Measurements from ENCODE around the gene PEAK3.

Gene PEAK3

DNA sequence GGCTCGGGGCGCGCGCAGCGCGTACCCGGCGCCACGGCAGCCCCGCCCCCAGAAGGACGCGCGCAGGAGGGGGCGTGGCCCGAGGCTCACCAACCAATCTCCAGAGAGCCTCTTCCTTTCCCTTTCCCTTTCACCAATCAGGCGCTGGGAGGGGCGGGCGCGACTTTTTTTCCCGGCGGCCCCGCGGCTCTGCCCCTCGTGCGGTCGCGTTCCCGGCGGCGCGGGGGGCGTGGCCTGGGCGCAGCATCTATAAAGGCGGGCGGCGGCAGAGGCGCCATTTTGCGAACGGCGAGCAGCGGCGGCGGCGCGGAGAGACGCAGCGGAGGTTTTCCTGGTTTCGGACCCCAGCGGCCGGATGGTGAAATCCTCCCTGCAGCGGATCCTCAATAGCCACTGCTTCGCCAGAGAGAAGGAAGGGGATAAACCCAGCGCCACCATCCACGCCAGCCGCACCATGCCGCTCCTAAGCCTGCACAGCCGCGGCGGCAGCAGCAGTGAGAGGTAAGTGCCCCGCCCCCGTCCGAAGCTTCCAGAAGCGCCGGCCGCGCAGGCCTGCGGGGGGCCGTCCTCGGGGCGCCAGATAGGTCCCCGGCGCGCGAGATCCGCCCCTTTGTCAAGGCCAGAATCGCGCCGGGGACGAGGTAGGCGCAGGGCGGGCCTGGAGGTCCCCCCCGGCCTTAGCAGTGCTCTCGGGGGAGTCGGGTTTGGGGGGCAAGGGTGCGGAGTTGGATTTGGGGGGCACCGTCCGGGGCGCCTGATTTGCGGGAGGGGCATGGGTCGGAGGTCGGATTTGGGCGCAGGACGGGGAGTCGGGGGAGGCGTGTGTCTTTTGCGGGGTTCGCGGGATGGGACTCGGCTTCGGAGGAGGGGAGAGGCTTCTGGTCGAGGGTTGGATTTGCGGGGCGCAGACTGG is 12.5 kb downstream of the PEAK3 start:
- DNase-seq: peak; percentile 97

DNA sequence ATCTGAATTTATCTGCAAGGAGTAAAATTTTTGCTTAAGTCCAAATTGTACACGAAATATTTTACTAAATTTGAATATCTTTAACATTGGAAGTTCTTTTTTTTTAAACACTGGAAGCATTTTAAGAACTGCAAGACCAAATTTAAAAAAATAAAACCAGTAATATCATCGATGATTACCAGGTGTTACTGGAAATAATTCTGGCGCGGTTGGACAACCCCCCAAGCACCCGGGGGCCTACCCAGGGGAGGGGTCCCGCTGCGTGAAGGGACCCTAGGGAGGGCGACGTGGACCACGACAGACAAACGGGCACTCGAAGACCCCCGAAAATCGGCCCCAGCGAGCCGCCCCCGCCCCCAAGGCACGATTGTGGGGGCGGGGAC is 13.1 kb downstream of the PEAK3 start:
- DNase-seq: no peak

DNA sequence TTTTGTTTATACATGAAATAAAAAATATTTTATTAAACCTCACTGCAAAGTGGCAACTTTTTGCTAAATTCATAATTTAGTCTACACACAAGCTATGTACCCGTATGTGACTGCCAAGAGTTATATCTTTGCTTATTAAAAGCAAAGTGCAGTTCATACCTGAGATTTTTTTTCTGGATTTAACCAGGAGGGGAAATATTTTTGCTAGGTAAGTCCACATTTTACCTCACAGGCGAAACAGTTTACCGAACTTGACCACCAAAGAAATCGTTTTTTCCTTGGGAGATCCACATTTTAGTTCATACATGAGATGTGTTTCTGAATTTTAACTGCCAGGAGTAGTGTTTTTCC is 13.5 kb downstream of the PEAK3 start:
- no peak for DNase-seq

DNA sequence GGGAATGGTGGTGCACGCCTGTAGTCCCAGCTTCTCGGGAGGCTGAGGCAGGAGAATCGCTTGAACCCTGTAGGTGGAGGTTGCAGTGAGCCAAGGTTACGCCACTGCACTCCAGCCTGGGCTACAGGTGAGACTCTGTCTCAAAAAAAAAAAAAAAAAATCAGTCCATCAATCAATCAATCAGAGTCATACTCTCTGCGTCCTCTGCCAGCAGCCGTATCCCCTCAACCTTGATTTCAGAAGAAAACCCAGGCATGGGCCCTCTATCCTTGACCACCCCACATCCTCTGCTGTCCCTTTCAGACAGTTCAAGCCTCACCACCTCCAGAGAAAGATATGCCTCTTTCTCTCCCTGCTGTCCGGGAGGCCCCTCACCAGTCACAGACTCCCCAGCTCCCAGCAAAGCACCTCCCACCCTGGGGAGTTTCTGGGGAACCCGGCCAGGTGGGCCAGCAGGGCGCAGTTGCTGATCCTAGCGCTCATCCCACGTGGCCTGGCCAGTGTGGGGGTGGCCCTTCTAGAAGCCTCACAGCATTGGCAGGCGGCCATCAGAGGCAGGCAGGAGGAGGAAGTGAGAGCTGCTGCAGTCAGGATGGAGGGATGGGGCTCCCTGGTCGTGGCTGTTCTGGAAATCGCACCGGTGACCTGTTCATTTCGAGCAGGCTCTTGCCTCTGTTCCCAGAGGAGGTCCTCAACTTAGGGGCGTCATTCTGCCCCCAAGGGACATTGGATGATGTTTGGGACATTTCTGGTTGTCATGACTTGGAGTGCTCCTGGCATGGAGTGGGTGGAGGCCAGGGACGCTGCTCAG is 15.6 kb downstream of the PEAK3 start:
- DNase-seq: no peak

DNA sequence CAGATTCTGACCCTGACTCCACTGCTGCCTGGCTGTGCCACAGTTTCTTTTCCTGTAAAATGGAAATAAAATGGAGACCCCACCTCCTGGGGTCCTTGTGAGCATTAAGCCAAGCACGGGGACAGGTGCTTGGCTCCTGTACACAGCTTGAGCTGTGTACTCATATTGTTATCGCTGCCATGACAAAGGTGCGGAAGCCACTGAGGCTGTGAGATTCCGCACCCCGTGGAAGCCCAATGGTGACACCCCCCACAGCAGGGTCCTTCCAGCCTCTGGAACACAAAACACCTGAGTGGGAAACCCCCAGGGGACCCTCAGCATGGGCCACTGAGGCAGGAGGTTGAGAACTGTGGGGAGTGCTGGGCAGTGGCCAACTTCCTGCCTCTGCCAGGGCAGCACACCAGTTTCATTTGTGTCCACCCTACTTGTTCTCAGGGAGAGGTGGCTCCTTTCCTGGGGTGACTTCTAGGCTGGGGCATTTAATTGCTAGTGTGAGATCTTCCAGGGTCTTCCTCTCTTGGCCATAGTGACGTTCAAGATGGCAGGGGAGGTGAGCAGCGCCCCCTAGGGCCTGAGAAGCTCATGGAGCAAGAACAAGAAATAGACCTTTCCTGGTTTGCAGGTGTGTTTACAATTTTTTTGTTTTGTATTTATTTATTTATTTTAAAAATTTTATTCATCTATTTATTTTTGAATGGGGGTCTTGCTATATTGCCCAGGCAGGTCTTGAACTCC is 20.4 kb downstream of the PEAK3 start:
- DNase-seq: peak; percentile 45

DNA sequence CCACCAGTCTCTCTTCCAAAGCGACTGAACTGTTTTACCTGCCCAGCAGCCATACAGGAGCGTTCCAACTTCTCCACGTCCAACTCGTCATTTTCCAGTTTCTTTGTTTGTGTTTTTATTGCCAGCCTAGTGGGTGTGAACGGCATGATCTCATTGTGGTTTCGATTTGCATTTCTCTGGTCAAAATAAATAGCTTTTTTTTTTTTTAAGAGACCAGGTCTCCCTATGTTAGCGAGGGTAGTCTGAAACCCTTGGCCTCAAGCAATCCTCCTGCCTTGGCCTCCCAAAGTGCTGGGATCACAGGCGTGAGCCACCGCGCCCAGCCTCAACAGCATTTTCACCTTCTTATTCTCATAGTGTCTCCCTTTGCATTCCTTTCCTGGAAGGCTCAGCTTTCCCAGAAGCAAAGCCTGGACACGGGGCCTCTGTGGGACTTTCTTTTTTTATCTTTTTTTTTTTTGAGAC is 21.6 kb downstream of the PEAK3 start:
- no peak for DNase-seq

DNA sequence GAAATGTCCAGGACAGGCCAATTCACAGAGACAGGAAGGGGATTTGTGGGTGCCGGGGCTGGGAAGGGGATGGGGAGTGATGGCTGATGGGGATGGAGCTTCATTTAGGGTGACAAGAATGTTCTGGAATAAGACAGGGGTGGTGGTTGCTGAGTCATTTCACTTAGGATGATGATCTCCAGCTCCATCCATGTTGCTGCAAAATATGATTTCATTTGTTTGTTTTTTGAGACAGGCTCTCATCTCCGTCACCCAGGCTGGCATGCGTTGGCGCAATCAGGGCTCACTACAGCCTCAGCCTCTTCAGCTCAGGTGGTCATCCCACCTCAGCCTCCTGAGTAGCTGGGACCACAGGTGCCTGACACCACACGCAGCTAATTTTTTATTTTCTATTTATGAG is 22.6 kb downstream of the PEAK3 start:
- DNase-seq: no peak

DNA sequence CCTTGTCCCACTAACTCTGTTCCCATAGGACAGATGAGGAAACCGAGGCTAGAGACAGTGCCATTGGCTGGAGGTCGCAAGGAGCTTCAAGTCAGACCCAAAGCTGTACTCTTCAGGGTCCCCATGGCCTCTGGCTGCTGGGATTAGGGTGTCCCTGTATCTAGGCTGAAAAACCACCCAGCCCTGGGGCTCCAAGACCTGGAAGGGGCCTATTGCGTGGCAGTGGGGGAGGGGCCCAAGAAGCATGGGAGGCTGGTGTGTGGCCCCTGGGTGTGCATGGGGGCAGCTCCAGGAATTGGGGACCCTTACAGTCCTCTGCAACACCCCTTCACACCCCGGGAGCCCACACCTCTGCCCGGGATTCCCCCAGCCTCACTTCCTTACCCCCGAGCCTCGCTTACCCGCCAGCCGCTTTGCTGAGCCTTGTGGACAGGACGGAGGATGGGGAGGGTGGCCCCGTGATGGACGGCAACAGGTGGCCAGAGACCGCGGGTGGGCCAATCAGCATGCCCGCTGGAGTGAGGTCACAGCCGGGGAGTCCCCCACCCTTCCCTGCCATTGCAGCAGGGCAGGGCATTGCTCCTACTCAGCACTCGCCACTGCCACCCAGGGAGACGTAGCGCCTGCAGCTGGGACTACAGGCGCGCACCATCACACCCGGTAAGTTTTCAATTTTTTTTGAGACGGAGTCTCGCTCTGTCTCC is 25.8 kb downstream of the PEAK3 start, which contains the start of gene JSRP1:
JSRP1 (minus strand) TSS at position 436 of the 704 bp plus-strand sequence. CDS start 1,103 bp downstream, outside the sequence.
- DNase-seq: no peak

DNA sequence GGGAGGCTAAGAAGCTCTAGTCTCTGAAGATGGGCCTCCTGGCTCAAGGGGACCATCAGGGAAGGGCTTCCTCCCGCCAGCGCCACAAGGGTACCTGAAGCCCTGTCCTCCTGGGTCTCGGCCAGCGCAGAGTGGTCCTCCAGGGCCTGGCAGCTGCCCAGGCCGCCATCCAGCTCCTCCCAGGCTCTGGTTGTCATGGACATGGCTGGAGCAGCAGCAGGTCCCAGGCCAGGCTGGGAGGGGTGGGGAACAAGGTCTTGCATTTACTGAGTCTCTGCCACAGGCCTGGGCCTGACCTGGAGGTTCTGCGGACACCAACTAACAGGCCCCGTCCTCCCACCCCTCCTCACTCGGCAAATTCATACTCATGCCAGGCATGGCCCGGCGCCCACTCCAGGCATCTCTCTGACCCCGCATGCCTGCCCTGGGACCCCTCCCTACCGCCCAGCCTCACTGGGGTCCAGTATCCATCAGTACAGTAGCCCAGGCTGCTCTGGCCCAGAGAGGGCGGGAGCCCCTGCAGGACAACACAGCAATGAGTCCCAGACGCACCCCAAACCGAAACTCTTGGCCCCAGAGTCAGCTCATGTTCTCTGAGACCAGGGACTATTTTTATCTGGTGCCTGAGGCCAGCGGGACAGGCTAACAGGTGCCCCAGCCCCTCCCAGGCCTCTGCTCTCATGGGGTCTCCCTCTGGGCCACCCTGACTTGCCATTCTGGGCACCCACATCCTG is 26.7 kb downstream of the PEAK3 start:
- no peak for DNase-seq

DNA sequence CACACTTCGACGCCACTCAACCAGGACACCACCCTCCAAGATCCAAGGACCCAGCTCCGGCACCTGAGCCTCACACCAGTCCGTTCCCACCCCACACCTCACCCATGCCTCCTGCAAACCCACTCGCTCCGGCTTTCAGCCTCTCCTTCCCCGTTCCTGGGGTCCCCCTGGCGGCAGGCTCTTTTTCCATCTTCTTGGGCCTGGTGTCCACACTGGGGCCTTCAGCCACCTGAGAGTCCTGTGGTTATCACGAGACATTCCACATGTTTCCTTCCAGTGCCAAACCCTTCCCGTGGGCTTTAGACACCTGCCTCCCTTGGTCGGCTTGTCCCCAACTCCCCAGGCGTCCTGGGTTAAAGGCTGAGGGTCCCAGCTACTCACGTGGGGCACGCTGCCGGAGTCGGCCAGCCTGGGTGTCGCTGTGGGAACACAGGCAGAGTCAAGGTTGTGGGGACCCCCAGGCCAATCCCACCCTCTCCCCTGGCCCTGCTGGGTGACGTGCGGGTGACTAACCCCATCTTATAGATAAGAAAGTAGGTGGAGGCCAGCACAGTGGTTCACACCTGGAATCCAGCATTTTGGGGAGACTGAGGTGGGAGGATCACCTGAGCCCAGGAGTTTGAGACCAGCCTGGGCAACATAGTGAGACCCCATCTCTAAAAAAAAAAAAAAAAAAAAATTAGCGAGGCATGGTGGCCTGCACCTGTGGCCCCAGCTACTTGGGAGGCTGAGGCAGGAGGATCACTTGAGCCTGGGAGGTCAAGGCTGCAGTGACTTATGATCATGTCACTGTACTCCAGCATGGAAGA is 27.7 kb downstream of the PEAK3 start:
- DNase-seq: no peak

DNA sequence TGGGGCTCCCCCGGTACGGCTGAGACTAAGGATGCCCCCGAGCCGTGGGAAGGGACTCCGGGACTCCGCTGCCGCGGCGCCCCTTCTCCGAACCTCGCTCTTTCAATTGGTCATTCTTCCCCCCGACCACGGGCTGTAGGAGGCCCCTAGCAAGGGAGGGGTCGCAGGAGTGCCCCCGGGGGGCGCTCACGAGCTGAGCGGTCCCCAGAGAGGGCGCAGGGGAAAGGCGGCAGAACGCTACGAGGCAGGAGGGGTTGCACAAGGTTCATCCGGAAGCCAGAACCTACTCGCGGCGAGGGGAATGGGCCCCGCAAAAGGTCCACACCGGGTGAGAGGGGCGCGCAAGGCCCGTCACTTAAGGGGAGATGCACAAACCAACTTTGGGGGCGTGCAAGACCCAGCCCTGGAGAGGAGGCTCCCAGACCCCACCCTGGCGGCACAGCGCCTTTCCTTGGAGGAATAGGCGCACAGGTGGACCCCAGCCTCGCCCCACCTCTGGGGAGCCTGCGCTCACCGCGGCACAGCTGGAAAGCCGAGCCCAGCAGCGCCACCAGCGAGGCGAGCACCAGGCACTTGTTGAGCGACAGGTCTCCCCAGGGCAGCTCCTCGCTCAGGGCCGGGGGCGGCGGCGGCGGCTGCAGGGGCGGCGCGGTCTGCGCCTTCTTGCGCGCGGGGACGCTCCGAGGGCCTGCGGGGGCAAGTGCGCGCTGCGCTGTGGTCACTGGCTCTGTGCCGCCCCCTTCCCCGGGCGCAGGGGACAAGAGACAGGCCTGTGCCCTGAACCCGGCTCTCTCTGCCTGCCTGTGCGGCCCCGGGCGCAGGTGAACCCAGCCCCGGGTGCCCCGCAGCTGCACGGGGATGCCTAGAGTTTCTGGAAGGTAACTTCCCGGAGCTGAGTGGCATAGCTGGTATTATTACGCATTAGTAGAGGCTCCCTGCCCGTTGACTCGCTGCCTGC is 28.6 kb downstream of the PEAK3 start:
- DNase-seq: peak; percentile 23

DNA sequence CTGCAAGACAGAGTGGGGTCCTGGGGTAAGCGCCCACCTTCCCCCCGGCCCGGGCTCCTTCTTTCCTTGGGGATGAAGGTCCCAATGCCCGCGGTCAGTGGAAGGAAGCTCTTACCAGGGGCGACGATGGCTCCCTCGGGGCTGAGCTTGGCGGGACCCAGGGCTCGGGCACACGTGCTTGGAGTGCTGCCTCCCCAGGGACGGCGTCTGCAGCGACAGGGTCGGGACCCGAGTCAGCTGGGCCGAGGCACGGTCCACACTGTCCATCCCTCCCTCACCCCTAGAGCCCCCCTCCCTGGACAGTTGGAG is 29.2 kb downstream of the PEAK3 start:
- DNase-seq: no peak

DNA sequence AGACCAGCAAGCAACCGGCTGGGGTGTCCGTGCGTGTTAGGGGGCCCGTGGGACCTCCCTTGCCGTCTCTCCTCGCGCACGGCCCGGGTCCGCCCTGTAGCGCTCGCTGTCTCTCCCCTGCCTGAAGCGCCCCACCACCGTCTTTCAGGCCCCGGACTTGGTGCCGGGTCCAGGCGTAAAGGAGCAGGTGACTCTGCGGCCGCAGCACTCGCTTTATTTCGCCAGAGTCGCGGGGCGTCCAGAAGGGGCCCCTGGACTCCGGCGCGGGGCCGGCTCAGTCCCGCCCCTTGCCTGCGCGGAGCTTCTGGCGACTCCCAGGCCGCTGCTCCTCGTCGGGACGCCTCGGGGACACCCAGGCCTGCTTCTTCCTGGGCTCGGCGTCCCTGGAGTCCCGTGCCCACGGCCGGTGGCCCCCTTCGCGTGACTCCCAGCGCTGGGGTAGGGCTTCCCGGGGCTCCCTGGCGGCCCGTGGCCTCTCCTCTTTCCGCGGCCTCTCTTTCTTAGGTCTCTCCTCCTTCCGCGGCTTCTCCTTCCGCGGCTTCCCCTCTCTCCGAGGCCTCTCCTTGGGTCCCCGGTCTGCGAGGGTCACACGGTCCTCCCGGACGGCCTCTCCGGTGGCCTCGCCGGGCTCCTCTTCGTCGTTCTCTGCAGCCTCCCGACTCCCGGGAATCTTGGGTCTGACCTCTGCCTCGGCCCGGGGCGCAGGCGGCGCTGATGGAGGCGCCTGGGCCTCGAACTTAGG is 29.7 kb downstream of the PEAK3 start:
- DNase-seq: no peak

DNA sequence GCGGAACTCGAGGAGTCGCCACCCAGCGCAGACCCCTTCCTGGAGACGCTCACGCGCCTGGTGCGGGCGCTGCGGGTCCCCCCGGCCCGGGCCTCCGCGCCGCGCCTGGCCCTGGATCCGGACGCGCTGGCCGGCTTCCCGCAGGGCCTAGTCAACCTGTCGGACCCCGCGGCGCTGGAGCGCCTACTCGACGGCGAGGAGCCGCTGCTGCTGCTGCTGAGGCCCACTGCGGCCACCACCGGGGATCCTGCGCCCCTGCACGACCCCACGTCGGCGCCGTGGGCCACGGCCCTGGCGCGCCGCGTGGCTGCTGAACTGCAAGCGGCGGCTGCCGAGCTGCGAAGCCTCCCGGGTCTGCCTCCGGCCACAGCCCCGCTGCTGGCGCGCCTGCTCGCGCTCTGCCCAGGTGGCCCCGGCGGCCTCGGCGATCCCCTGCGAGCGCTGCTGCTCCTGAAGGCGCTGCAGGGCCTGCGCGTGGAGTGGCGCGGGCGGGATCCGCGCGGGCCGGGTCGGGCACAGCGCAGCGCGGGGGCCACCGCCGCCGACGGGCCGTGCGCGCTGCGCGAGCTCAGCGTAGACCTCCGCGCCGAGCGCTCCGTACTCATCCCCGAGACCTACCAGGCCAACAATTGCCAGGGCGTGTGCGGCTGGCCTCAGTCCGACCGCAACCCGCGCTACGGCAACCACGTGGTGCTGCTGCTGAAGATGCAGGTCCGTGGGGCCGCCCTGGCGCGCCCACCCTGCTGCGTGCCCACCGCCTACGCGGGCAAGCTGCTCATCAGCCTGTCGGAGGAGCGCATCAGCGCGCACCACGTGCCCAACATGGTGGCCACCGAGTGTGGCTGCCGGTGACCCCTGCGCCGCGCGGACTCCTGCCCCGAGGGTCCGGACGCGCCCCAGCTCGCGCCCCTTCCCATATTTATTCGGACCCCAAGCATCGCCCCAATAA is 30.6 kb downstream of the PEAK3 start:
- no peak for DNase-seq

DNA sequence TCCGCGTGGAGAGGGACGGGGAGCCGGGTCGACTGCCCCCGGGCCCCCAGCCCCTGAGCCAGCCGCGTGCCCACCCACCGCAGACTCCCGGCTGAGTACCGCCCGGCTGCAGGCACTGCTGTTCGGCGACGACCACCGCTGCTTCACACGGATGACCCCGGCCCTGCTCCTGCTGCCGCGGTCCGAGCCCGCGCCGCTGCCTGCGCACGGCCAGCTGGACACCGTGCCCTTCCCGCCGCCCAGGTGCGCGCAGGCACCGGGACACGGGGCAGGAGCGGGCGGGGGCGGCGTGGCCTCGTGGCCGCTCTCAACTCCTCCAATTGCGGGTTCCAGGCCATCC is 31.2 kb downstream of the PEAK3 start:
- DNase-seq: no peak

DNA sequence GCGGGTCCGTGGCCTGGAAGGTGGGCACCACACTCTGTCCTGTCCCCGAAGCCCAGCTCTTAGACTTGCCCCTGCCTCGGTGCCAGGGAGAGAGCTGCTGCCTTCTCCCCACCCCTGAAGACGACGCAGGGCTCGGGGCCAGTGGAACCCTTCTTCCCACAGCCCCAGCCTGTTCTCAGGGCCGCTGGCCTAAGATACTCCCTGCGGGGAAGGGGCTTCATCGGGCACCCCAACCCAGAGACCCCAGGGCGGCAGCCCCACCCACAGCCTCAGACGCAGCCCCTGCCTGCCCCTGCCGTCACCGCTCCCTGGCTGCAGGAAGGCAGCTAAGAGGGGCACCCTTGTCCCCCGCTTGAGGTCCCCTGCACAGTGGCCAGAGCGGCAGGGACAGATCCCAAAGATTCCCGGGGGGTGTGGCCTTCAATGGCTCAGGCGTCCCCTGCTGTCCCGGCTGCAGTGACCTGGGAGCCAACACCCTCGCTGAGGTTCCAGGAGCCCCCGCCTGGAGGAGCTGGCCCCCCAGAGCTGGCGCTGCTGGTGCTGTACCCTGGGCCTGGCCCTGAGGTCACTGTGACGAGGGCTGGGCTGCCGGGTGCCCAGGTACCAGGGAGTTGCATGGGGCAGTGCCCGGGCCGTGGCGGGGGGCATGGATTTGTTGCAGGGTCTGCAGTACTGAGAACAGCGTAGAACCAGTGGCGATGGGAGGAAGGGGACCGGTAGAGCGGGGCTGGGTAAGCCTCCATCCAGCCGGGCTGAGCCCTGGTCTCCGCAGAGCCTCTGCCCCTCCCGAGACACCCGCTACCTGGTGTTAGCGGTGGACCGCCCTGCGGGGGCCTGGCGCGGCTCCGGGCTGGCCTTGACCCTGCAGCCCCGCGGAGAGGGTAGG is 31.9 kb downstream of the PEAK3 start:
- no peak for DNase-seq

All from stimulated activated naive CD4-positive, alpha-beta T cell treated with Interleukin-2 at 50 U/mL for 16 hours (primary cell).